Mammary epithelial cell (primary cell): ENCODE measurements around the gene UNC13D.

Source experiments
- EZH2 ChIP-seq: IDR thresholded peaks from 2 replicates; pipeline ENCODE4 v1.6.1; 2012; ENCODE audit warnings: low read length, inconsistent platforms, borderline replicate concordance
- TF ChIP-seq, protein P1 (sequence below), 2 donors: IDR thresholded peaks in 1 of 2; conservative IDR thresholded peaks in 1 of 2; 2 replicates each; pipeline ENCODE4 v1.5.1; 2011 to 2012; ENCODE audit warnings: inconsistent platforms in 2 of 2, low read length in 2 of 2, mild to moderate bottlenecking in 2 of 2, control low read depth in 1 of 2, low read depth in 1 of 2; ENCODE audit not compliant: insufficient read depth in 1 of 2; ENCODE audit errors: extremely low read depth in 1 of 2

DNA sequence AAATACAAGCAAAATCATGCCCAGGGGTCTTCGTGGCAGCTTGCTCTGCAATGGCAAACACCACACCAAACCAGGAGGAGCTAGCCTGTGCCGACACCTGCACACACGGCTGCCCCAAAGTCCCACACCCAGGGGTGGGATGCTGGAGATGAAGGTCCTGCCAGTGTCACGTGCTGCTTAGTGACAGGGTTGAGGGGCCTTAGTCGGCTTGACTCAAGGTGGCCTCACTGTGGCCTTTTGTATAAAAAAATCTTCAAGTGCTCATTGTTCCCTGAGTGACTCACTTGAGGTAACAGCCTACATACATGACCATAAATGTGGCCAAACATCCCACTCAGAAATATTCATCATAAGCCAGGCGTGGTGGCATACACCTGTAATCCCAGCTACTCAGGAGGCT is 45.2 kb upstream of the UNC13D start:
- TF ChIP-seq EZH2: no peak
- TF ChIP-seq, protein P1, sequence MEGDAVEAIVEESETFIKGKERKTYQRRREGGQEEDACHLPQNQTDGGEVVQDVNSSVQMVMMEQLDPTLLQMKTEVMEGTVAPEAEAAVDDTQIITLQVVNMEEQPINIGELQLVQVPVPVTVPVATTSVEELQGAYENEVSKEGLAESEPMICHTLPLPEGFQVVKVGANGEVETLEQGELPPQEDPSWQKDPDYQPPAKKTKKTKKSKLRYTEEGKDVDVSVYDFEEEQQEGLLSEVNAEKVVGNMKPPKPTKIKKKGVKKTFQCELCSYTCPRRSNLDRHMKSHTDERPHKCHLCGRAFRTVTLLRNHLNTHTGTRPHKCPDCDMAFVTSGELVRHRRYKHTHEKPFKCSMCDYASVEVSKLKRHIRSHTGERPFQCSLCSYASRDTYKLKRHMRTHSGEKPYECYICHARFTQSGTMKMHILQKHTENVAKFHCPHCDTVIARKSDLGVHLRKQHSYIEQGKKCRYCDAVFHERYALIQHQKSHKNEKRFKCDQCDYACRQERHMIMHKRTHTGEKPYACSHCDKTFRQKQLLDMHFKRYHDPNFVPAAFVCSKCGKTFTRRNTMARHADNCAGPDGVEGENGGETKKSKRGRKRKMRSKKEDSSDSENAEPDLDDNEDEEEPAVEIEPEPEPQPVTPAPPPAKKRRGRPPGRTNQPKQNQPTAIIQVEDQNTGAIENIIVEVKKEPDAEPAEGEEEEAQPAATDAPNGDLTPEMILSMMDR (conservative IDR thresholded peaks at IDR 0.05 in 1 of 2, IDR thresholded peaks at IDR 0.05 in 1 of 2; ENCODE audit: extremely low read depth in 1 of 2, insufficient read depth in 1 of 2, low read depth in 1 of 2, low read length in 2 of 2): no peak
